CD4-positive, alpha-beta T cell treated with Interferon alpha-2 for 1 hour (primary cell): ENCODE measurements around the gene BOD1.
A peak's percentile ranks its signal among the peaks of the same experiment; 100 is the strongest.

ENCODE experiments used
- DNase-seq, 2 donors: peaks; one replicate each; pipeline ENCODE4 v3.0.0-alpha.2; 2020 to 2022

BOD1 gene

GRCh38 chr5:173616577-173617118, at the start of gene BOD1:
TSS of gene BOD1 (minus strand) at chr5:173616650. CDS start at chr5:173616436, 214 bp downstream.
- DNase-seq, result peak; percentile 96 to 97

GRCh38 chr5:173665326-173665725, 48.9 kb upstream of the BOD1 start:
- no peak for DNase-seq

- DNase-seq, result peak in 1 of 2 donors; percentile 30
Observed at GRCh38 chr5:173664154-173664526, 47.7 kb upstream of the BOD1 start.

- DNase-seq, result no peak
Observed at GRCh38 chr5:173663352-173664153, 47.1 kb upstream of the BOD1 start.

GRCh38 chr5:173662581-173663351, 46.3 kb upstream of the BOD1 start:
- no peak for DNase-seq

- no peak for DNase-seq
Observed at GRCh38 chr5:173660481-173661280, 44.2 kb upstream of the BOD1 start.

- DNase-seq, result no peak
Observed at GRCh38 chr5:173659423-173659822, 43.0 kb upstream of the BOD1 start.

- no peak for DNase-seq
Observed at GRCh38 chr5:173657741-173658356, 41.4 kb upstream of the BOD1 start.

- DNase-seq, result no peak
Observed at GRCh38 chr5:173655196-173655797, 38.8 kb upstream of the BOD1 start.

GRCh38 chr5:173653822-173654523, 37.5 kb upstream of the BOD1 start:
- no peak for DNase-seq

- DNase-seq, result no peak
Observed at GRCh38 chr5:173648308-173648866, 31.9 kb upstream of the BOD1 start.

- no peak for DNase-seq
Observed at GRCh38 chr5:173646692-173647091, 30.2 kb upstream of the BOD1 start.

- no peak for DNase-seq
Observed at GRCh38 chr5:173645890-173646574, 29.6 kb upstream of the BOD1 start.

GRCh38 chr5:173645437-173645807, 29.0 kb upstream of the BOD1 start:
- no peak for DNase-seq

GRCh38 chr5:173644673-173645436, 28.4 kb upstream of the BOD1 start:
- DNase-seq, result no peak

GRCh38 chr5:173643964-173644363, 27.5 kb upstream of the BOD1 start:
- DNase-seq, result no peak

GRCh38 chr5:173642895-173643481, 26.5 kb upstream of the BOD1 start:
- DNase-seq, result no peak

- no peak for DNase-seq
Observed at GRCh38 chr5:173642191-173642816, 25.9 kb upstream of the BOD1 start.
